Spleen (tissue), 7 donors: ENCODE results near the gene GJC2.

ENCODE experiments used
- POLR2A ChIP-seq, 3 donors: fragments of 450-650 bp; IDR thresholded peaks; one replicate each; pipeline ENCODE4 v1.5.1; 2017; ENCODE audit warnings: antibody characterized with exemption in 3 of 3, mild to moderate bottlenecking in 1 of 3
- TF ChIP-seq, protein P1 (sequence below), 11 experiments: fragments of 200-600 bp in 7 of 11; fragments of 450-650 bp in 4 of 11; sonication (generic) in 4 of 11; IDR thresholded peaks in 8 of 11; conservative IDR thresholded peaks in 3 of 11; 1 replicate in 7 of 11; 2 replicates in 4 of 11; pipeline versions ENCODE4 v1.4.0 to v1.8.0; 2016 to 2021; ENCODE audit warnings: antibody characterized with exemption in 11 of 11, inconsistent platforms in 4 of 11, mild to moderate bottlenecking in 1 of 11
- donor health status: DM: no; HTN: no; CAD: no; lungs with moderate emphysema.
- donor health status: DM: no; HTN: no; CAD: no.
- donor health status: DM: no; HTN: no; CAD: no.

DNA sequence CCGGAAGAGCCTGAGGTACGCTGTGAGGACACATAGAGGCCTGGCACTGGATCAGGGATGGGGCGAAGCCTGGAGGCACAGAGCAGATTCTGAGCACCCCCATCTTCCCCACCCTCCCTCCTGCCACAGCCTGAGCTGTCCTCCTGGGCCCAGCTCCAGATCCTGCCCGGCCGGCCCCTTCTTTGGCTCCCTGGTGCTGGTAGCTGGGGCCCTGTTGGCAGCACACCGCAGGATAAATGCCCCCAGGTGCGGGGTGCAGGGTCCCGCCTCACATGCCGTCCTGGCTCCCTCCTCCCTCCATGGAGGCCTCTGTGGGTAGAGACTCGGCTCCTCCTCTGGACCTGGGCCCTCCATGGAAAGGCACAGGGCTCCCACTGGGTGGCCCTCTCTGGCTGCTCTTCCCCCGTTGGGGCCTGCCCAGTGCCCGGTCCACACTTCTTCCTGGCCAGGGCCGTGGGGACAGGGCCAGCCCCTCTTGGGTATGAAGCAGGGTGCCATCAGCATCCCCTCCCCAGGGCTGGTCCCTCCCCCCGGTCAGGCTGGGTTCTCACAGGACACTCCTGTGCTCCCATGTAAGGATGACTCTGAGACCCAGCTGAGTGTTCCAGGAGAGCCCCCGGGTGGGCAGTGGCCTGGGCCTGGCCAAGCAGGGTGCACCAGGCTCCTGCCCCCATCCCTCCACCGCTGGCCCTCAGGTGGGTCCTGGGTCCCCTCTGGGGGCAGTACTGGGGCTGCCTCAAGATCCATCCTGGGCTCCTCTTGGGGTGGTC lies 57.0 kb downstream of the GJC2 start:
- TF ChIP-seq, protein P1, sequence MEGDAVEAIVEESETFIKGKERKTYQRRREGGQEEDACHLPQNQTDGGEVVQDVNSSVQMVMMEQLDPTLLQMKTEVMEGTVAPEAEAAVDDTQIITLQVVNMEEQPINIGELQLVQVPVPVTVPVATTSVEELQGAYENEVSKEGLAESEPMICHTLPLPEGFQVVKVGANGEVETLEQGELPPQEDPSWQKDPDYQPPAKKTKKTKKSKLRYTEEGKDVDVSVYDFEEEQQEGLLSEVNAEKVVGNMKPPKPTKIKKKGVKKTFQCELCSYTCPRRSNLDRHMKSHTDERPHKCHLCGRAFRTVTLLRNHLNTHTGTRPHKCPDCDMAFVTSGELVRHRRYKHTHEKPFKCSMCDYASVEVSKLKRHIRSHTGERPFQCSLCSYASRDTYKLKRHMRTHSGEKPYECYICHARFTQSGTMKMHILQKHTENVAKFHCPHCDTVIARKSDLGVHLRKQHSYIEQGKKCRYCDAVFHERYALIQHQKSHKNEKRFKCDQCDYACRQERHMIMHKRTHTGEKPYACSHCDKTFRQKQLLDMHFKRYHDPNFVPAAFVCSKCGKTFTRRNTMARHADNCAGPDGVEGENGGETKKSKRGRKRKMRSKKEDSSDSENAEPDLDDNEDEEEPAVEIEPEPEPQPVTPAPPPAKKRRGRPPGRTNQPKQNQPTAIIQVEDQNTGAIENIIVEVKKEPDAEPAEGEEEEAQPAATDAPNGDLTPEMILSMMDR (IDR thresholded peaks at IDR 0.05 in 8 of 11, conservative IDR thresholded peaks at IDR 0.05 in 3 of 11), result no peak
- TF ChIP-seq POLR2A (IDR thresholded peaks at IDR 0.05), result no peak
